ENCODE measurements around the gene ZNF765.
"Not testable (repeated sequence)": the region's sequence is repeated elsewhere in the genome, so short reads cannot be mapped to it uniquely, and the experiment has no call there.

The ZNF765 gene

DNA sequence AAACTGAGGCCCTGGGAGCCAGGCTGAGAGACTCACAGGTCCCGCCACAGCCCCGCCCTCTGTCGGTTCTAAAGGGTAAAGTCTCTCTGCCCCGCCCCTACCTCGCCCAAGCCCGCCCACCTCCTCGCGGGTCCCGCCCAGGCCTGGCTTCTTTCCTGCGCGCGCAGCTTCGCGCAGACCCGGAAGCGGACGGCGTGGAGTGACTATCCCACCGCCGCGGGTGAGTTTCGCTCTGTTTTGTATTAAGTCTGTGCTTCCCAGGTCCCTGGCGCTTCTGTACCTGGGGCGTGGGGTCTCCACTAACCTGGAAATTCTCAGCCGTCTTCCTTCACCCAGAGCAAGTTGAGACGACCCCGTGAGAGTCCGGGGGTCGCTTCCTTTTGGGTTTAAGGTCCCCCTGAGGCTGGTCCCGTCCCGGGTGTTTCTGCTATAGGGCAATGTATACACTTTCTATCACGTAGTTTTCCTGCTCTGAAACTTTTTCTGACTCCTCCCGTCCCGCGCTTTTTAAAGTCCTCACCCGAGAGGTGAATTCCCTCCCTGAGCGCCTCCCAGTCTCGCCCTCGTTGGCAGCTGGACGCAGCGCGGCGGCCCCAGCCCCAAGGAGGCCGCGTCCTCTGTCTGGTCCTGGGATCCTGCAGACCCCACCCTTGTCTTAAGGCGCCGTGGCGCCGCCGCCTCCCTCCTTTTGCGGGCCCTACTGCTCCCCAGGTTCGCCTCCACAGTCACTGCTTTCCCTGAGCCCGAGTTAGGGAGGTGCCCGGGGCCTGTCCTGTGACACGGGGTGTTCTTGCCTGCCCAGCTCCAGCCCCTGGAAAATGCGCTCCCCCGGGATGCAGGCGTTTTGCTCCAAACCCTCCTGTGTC is at the start of gene ZNF765:
Gene ZNF765, plus strand, starts transcription at position 176 of the 866 bp plus-strand sequence. CDS start 2,867 bp downstream, outside the sequence.
- peak; percentile 93 to 97 (median 97) for DNase-seq

DNA sequence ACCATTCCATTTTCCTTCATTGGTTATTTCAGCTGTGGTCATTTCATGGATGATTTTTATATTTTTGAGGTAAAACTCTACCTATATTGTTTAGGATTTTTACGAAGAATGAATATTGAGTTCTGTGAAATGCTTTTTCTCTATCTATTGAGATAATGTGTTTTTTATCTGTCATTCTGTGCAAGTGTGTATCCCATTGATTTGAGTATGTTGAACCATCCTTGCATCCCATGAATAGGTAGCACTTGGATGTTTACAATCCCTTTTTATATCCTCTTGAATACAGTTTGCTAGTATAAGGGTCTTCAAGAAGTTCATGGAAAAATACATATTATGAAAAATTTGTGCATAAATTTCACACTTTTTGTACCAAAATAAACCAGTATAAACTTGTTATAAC is 39.2 kb upstream of the ZNF765 start:
- no peak for DNase-seq

DNA sequence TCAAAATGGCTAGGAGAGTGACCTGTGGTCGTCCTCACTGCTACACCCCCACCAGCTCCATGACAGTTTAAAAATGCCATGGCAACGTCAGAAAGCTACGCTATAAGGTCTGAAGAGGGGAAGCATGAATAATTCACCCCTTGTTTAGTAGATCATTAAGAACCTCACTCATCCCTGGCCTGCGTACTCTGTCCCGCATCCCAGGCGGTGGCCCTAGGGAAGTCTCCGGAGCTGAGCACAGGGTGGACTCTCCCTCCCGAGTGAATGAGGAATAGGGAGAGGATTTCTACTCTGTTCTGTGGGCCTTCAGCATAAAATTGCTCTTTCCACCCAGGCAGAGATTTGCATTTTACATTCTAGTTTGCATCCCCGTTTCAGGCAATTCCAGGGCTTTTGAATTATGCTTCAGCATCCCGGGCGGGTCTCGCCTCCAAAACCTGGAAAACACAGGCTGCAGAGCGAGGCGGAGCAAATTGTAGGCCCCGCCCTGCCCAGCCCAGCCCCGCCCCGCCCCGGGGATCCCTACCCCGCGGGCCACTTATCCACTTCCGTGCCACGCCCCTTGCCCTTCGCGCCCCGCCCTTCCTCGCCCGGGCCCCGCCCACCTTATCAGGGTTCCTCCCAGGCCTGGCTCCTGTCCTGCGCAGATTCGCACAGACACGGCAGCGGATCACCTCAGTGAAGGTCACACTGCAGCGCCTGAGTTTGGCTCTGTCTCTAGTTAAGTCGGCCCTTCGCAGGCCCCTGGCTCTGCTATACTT is 36.9 kb upstream of the ZNF765 start:
- no peak for DNase-seq

DNA sequence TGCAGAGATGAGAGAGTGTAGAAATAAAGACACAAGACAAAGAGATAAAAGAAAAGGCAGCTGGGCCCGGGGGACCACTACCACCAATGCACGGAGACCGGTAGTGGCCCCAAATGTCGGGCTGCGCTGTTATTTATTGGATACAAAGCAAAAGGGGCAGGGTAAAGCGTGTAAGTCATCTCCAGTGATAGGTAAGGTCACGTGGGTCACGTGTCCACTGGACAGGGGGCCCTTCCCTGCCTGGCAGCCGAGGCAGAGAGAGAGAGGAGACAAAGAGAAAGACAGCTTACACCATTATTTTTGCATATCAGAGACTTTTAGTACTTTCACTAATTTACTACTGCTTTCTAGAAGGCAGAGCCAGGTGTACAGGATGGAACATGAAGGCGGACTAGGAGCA is 34.9 kb upstream of the ZNF765 start:
- not testable (repeated sequence) for DNase-seq

DNA sequence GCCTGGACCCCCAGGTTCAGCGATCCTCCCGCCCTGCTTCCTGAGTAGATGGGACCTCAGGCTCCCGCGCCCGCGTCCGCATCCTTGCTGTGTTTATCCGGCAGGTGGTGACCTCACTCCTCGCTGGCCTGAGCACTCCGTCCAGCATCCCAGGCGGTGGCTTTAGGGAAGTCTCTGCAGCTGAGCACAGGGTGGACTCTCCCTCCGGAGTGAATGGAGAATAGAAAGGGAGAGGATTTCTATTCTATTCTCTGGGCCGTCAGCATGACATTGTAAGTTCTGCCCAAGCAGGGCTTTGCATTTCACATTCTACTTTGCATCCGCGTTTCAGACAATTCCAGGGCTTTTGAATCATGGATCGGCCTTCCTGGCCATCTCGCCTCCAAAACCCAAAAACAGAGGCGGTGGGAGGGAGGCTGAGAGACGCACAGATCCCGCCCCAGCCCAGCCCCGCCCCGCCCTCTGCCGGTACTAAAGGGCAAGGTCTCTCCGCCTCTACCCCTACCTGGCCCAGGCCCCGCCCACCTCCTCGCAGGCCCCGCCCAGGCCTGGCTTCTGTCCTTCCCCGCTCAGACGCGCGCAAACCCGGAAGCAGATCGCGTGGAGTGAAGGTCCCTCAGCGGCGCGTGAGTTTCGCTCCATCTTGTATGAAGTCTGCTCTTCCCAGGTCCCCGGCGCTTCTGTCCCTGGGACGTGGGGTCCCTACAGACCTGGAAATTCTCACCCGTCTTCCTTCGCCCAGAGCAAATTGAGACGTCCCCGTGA is 29.6 kb upstream of the ZNF765 start, which contains the start of gene ZNF525:
Gene ZNF525, plus strand, starts transcription at position 572 of the 765 bp plus-strand sequence. CDS start 6,577 bp downstream, outside the sequence.
- peak; percentile 80 to 98 (median 94) for DNase-seq

DNA sequence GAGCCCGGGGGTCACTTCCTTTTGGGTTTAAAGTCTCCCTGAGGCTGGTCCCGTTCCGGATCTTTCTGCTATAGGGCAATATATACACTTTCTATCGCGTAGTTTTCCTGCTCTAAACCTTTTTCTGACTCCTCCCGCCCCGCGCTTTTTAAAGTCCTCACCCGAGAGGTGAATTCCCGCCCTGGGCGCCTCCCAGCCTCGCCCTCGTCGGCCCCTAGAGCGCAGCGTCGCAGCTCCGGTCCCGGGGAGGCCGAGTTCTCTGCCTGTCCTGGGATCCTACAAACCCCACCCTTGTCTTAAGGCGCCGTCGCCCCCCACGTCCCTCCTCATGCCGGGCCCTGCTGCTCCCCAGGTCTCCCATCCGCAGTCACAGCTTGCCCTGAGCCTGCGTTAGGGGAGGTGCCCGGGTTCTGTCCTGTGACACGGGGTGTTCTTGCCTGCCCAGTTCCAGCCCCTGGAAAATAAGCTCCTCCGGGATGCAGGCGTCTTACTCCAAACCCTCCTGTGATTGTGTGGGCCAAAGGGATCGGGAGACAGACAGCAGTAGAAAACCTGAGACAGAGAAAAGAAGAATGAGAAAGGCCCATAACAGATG is 29.0 kb upstream of the ZNF765 start:
- peak in 1 of 4 experiments; percentile 36 for DNase-seq

DNA sequence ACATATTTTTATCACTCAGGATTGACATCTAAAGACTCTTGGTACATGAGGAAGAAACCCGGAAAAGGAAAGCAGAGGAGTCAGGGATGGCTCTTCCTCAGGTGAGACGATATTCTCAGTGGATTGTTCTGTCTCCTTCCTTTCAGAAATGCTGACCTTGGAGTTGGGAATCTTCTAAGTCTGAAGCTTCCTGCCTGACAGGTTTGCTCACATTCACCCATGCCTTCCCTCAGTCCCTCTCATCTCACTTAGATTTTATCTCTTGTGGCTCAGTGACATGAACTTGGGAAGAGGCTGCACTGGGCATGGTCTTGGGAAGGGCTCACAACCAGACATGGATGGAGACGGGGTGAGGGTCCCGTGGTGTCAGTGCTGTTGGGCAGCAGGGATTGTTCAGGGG is 22.8 kb upstream of the ZNF765 start:
- no peak for DNase-seq

DNA sequence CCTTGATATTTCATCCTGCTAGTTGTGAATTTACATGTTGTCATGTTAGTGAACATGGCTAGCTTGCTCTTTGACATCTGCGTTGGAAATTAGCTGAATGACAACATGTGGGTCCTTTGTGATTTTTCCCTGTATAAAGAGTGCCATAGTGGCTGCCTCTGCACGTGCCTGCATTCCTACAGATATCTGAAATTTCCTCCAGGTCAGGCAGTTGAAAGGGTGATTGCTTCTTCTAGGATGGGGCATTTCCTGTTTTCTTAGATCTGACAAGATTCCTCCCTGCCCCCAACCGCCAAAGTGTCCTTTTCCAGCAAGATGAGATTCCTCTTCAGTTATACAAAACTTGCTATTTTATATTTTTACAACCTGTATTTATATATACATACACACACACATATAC is 20.7 kb upstream of the ZNF765 start:
- DNase-seq, result no peak

DNA sequence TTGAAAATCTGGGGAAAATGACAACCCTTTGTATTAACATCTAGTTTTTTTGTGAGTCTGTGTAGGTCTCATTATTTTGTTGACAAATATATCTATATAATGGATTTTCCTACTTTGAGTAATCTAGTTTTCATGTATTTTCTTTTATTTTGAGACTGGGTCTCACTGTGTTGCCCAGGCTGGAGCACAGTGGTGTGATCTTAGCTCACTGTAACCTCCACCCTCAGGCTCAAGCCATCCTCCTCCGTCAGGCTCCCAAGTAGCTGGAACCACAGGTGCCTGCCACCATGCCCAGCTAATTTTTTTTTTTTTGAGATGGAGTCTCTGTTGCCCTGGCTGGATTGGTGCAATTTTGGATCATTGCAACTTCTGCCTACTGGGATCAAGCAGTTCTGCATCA is 20.2 kb upstream of the ZNF765 start:
- DNase-seq, result no peak

DNA sequence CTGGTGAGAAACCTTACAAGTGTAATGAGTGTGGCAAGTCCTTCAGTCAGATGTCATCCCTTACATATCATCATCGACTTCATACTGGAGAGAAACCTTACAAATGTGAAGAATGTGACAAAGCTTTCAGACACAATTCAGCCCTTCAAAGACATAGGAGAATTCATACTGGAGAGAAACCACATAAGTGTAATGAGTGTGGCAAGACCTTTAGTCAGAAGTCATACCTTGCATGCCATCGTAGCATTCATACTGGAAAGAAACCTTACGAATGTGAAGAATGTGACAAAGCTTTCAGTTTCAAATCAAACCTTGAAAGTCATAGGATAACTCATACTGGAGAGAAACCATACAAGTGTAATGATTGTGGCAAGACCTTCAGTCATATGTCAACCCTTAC is 13.6 kb upstream of the ZNF765 start:
- DNase-seq, result no peak

DNA sequence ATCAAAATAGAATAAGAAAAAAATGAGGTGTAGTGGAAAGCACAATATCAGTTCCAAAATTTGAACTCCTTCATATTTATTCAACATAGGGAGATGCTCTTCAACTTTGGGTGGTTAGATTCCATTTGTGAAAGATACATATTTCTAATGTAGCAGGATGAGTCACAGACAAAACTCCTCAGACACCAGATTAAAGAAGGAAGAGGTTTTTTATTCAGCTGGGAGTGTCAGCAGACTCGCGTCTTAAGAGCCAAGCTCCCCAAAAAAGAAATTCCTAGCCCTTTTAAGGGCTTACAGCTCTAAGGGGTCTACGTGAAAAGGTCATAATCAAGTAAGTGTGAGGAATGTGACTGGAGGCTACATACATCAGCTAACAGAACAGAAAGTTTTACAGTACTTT is 6.8 kb upstream of the ZNF765 start:
- DNase-seq, result no peak

DNA sequence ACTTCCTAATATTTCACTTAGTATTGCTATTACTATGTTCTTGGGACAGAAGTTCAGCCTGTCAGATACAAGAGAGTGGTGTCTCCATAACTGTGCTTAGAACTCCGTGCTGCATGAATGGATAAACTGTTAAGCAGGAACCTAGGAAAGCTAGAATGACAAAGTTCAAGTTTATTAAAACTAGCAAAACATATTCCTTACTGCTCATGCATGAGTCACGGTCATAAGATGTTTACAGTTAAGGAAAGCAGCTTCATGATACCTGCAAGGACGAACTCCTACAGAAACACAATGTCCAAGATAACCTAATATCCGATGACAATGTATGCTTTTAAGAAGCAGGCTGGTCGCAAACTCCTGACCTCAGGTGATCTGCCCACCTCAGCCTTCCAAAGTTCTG is 6.0 kb upstream of the ZNF765 start:
- no peak for DNase-seq

DNA sequence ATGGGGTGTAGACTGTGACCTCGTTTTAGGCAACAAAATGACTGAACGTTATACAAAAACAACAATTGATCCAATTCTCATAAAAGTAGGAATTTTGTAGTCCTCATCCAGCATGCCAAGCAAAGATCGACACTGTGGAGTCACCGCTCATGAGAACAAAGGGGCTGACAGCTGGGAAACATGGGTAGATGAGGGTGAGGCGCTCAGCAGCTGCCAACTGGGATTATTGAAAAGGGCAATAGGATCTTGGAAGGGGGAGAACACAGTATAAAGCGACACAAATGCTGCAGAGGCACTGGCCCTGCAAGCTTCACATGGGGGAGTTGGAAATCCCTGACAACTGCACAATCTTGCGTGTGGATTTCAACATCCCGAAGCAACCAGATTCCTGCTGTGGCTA is 5.4 kb upstream of the ZNF765 start:
- no peak for DNase-seq

DNA sequence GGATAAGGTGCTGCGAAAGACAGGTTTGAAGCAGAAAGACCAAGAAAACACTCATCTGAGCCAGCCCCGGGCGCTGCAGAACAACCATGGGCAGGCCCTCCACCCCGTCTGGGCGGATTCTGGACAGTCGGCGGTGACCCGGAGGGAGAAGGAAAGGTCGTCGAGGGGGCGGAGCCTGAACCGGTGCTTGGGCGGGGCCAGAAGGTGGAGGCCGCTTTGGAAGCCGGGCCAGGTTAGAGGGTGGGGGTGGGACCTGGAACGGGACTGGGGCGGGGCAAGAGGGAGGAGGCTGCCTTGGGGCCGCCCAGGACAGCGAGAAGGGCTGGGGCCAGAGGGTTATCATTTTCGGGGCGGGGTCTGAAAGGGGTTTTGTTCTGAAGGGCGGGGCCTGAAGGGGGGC is 5.0 kb upstream of the ZNF765 start:
- no peak for DNase-seq

DNA sequence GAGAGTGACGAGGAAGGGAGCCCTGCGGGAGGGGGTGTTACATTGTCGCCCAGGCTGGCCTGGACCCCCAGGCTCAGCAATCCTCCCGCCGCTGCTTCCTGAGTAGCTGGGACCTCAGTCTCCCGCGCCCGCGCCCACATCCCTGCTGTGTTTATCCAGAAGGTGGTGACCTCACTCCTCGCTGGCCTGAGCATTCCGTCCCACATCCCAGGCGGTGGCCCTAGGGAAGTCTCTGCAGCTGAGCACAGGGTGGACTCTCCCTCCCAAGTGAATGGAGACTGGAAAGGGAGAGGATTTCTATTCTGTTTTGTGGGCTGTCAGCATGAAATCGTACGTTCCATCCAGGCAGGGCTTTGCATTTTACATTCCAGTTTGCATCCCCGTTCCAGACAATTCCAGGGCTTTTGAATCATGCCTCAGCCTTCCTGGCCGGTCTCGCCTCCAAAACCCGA is 401 bp upstream of the ZNF765 start:
- peak in 1 of 4 experiments; percentile 9 for DNase-seq

DNA sequence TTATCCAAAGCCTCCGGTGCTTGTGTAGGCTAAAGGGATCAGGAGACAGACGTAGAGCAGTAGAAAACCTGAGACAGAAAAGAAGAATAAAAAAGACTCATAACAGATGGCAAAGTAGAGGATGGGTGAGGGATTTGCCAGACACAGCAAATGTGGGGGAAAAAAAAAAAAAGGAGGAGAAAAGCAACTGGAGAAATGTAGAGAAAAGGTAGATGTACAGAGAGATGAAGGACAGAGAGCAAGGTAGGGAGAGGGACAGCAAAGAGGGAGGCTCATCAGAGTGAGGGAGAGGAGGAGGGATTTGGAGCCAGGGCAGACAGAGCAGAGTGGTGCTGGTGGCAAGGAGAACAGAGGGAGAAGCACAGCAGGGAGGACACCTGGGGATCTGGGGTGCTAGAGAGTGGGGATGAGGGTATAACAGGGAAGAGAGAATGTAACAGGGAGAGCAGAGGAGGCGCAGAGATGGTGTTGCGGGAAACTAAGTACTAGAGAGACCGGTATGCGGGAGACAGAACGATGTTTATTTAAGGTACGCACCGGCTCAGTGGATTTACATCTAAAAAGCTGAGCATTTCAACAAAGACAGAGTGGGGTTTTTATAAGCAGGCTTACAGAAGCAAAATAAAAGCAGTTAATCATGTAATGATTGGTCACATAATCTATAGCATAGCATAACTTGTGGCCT is 1.0 kb downstream of the ZNF765 start:
- DNase-seq, result not testable (repeated sequence)

DNA sequence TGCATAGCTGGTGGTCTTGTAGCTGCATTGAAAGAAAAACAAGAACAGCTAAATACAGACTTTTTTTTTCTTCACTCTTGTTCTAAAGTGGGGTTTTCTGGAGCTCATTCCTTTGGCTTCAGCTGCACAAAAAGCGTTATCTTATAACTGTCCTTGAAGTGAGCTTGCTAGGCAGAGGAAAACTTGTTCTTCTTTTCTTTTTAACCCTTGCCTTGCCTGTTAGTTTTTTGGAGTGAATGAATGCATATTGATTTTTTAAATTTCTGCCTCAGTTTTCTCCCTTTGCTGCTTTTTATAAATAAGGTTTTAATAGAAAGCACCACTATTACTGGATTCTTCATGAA is 1.5 kb downstream of the ZNF765 start:
- DNase-seq, result no peak

DNA sequence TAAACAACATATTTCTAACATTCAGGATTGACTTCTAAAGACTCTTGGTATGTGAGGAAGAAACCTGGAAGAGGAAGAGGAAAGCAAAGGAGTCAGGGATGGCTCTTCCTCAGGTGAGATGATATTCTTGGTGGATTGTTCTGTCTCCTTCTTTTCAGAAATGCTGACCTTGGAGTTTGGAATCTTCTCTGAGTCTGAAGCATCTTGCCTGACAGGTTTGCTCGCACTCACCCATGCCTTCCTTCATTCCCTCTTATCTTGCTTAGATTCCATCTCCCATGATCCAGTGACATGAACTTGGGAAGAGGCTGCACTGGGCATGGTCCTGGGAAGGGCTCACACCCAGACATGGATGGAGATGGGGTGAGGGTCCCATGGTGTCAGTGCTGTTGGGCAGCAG is 3.0 kb downstream of the ZNF765 start:
- DNase-seq, result not testable (repeated sequence)

DNA sequence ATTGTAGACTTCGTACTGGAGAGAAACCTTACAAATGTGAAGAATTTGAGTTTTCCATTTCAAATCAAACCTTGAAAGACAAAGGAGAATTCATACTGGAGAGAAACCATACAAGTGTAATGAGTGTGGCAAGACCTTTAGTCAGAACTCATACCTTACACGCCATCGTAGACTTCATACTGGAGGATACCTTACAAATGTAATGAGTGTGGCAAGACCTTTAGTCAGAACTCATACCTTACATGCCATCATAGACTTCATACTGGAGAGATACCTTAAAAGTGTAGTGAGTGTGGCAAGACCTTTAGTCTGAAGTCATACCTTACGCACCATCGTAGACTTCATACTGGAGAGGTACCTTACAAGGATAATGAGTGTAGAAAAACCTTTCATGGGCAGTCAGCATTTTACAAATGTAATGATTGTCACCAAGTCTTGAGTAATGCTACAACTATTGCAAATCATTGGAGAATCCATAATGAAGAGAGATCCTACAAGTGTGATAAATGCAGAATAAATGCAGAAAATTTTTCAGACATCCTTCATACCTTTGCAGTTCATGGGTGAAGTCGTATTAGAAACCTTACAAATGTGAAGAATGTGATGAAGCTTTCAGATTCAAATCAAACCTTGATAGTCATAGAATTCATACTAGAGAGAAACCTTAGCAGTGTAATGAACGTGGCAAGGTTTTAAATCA is 14.7 kb downstream of the ZNF765 start:
- DNase-seq, result no peak

DNA sequence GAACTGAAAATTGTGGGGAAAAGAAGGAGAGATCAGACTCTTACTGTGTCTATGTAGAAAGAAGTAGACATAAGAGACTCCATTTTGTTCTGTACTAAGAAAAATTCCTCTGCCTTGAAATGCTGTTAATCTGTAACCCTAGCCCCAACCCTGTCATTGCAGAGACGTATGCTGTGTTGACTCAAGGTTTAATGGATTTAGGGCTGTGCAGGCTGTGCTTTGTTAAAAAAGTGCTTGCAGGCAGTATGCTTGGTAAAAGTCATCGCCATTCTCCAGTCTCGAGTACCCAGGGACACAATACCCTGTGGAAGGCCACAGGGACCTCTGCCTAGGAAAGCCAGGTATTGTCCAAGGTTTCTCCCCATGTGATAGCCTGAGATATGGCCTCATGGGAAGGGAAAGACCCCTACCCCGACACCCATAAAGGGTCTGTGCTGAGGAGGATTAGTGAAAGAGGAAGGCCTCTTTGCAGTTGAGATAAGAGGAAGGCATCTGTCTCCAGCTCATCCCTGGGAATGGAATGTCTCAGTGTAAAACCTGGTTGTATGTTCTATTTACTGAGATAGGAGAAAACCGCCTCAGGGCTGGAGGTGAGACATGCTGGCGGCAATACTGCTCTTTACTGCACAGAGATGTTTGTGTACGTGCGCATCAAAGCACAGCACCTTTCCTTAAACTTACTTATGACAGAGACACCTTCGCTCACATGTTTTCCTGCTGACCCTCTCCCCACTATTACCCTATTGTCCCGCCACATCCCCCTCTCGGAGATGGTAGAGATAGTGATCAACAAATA is 25.8 kb downstream of the ZNF765 start:
- DNase-seq, result not testable (repeated sequence)

DNA sequence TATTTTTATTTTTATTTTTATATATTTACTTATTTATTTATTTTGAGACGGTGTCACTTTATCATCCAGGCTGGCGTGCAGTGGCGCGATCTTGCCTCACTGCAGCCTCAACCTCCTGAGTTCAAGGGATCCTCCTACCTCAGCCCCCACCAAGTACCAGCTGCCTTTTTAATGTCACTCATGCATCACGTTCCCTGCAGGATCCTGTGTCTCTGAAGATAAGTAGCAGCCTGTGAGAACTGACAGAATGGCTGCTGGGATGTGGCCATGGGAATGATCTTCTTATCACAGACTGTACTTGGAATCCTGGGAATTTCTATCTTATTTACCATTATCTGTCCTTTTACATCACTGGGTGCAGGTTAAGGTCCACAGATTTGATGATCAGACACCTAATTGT is 27.6 kb downstream of the ZNF765 start:
- no peak for DNase-seq
